ENCODE measurements around the gene IQCF2. TPM values are rescaled to one million over a fixed set of nuclear protein-coding genes. Genes with fewer than 3 reads are reported as not detected.

Gene IQCF2
- polyA plus RNA-seq, 1 donor from 2014 or later, result not detected

GRCh38 chr3:51819151-51819550 lies 42.3 kb upstream of the IQCF2 start:
- H3K27me3 ChIP-seq (ENCODE audit: insufficient read depth, low read depth, low read length), result no peaks in the 10 kb centered on the region
- H3F3A ChIP-seq (ENCODE audit: insufficient read depth, low read length, poor library complexity, severe bottlenecking), result no peaks in the 10 kb centered on the region
- no peaks in the 10 kb centered on the region for H3K9me2 ChIP-seq (ENCODE audit: insufficient read depth, low read length)
- no peaks in the 10 kb centered on the region for H3K9me3 ChIP-seq (ENCODE audit: low read length)
- no peaks in the 10 kb centered on the region for H3K79me2 ChIP-seq (replicated peaks; ENCODE audit: insufficient read depth, low read length)
- H4K20me1 ChIP-seq (ENCODE audit: insufficient read depth), result no peaks in the 10 kb centered on the region
- H3K9ac ChIP-seq (ENCODE audit: low read length), result no peak overlapping the region
- TF ChIP-seq SMC3 (conservative IDR thresholded peaks at IDR 0.05; ENCODE audit: poor library complexity), result no peak
- no peak for TF ChIP-seq EZH2 (IDR thresholded peaks at IDR 0.05; ENCODE audit: borderline replicate concordance, insufficient read depth, low read length, poor library complexity, severe bottlenecking)
- no peak for TF ChIP-seq EP300 (conservative IDR thresholded peaks at IDR 0.05; ENCODE audit: poor library complexity, severe bottlenecking)
- no peak for TF ChIP-seq RAD21 (conservative IDR thresholded peaks at IDR 0.05)
- no peak for TF ChIP-seq POLR2AphosphoS5 (IDR thresholded peaks at IDR 0.05)
- no peak for TF ChIP-seq TAF1 (IDR thresholded peaks at IDR 0.05; ENCODE audit: low read depth)
- TF ChIP-seq REST (IDR thresholded peaks at IDR 0.05; ENCODE audit: borderline replicate concordance), result no peak
- TF ChIP-seq MXI1 (conservative IDR thresholded peaks at IDR 0.05; ENCODE audit: poor library complexity, severe bottlenecking), result no peak
- TF ChIP-seq CTCF (IDR thresholded peaks at IDR 0.05; ENCODE audit: poor library complexity, severe bottlenecking), result no peak
- H3K4me2 ChIP-seq (ENCODE audit: low read length), result no peak overlapping the region
- H2AFZ ChIP-seq (ENCODE audit: low read depth, low read length), result no peak overlapping the region
- no peak overlapping the region for H3K4me3 ChIP-seq (ENCODE audit: low read length)
- no peak overlapping the region for H3K27ac ChIP-seq (ENCODE audit: low read length)
- no peaks in the 10 kb centered on the region for H3K36me3 ChIP-seq (ENCODE audit: insufficient read depth, low read length)

- Histone ChIP-seq H4K20me1 (ENCODE audit: insufficient read depth) (no peaks in the 10 kb centered on the region), H3F3A (ENCODE audit: insufficient read depth, low read length, poor library complexity, severe bottlenecking) (no peaks in the 10 kb centered on the region), H3K9me2 (ENCODE audit: insufficient read depth, low read length) (no peaks in the 10 kb centered on the region), H3K4me2 (ENCODE audit: low read length) (no peak overlapping the region), H2AFZ (ENCODE audit: low read depth, low read length) (no peak overlapping the region), H3K27ac (ENCODE audit: low read length) (no peak overlapping the region), H3K9me3 (ENCODE audit: low read length) (no peaks in the 10 kb centered on the region), H3K9ac (ENCODE audit: low read length) (no peak overlapping the region), H3K27me3 (ENCODE audit: insufficient read depth, low read depth, low read length) (no peaks in the 10 kb centered on the region), H3K36me3 (ENCODE audit: insufficient read depth, low read length) (no peaks in the 10 kb centered on the region), H3K79me2 (replicated peaks; ENCODE audit: insufficient read depth, low read length) (no peaks in the 10 kb centered on the region), H3K4me3 (ENCODE audit: low read length) (no peak overlapping the region)
- TF ChIP-seq POLR2AphosphoS5 (IDR thresholded peaks at IDR 0.05) (no peak), REST (IDR thresholded peaks at IDR 0.05; ENCODE audit: borderline replicate concordance) (no peak), TAF1 (IDR thresholded peaks at IDR 0.05; ENCODE audit: low read depth) (no peak), SMC3 (conservative IDR thresholded peaks at IDR 0.05; ENCODE audit: poor library complexity) (no peak), MXI1 (conservative IDR thresholded peaks at IDR 0.05; ENCODE audit: poor library complexity, severe bottlenecking) (no peak), EP300 (conservative IDR thresholded peaks at IDR 0.05; ENCODE audit: poor library complexity, severe bottlenecking) (no peak), EZH2 (IDR thresholded peaks at IDR 0.05; ENCODE audit: borderline replicate concordance, insufficient read depth, low read length, poor library complexity, severe bottlenecking) (no peak), RAD21 (conservative IDR thresholded peaks at IDR 0.05) (no peak)
These were observed 41.6 kb upstream of the IQCF2 start for GRCh38 chr3:51819709-51820406.
